Psoas muscle (tissue), 8 donors: ENCODE measurements around the gene LRBA. TPM values are rescaled to one million over a fixed set of nuclear protein-coding genes. Genes with fewer than 3 reads are reported as not detected.

Experiments used
- ATAC-seq, 4 donors: fragments of 200-7000 bp; cut with Tn5 transposase; one replicate each; pipeline ENCODE4 v1.9.1; 2020; ENCODE audit warnings: moderate library complexity in 3 of 4, mild to moderate bottlenecking in 2 of 4
- DNase-seq, 2 donors: peaks; one replicate each; pipeline ENCODE4 v3.0.0-alpha.2; 2020
- H3K27ac ChIP-seq: fragments of 200-600 bp; one replicate; pipeline ENCODE4 v1.8.0; 2022
- H3K27me3 ChIP-seq, 3 donors: fragments of 200-600 bp in 1 of 3; one replicate each; pipeline versions ENCODE4 v1.6.1 to v1.8.0; 2013 to 2022; ENCODE audit warnings: low read length in 2 of 3, mild to moderate bottlenecking in 2 of 3, moderate library complexity in 1 of 3; ENCODE audit not compliant: insufficient read depth in 3 of 3
- H3K36me3 ChIP-seq, 2 donors: fragments of 200-600 bp in 1 of 2; one replicate each; pipeline versions ENCODE4 v1.6.1 to v1.8.0; 2013 to 2022; ENCODE audit warnings: low read depth in 1 of 2, mild to moderate bottlenecking in 1 of 2, moderate library complexity in 1 of 2; ENCODE audit not compliant: insufficient read depth in 1 of 2
- H3K4me1 ChIP-seq: fragments of 200-600 bp; one replicate; pipeline ENCODE4 v1.8.0; 2022
- H3K4me3 ChIP-seq: fragments of 200-600 bp; one replicate; pipeline ENCODE4 v1.8.0; 2022; ENCODE audit warnings: mild to moderate bottlenecking
- H3K9me3 ChIP-seq: fragments of 200-600 bp; one replicate; pipeline ENCODE4 v1.8.0; 2022
- WGBS, 3 donors: extraction: QIAGEN DNeasy Blood & Tissue Kit; methylation state at CpG; one replicate each; pipeline versions ENCODE4 v1.1.6 to v1.1.7; 2013; 5-methylcytosine and 5-hydroxymethylcytosine counted together
- intact Hi-C, 2 donors: fragments of 100-400 bp; cut with DNase I; formaldehyde crosslinking; loops; one replicate each; pipeline versions ENCODE4 v1.11.0 to v1.14.2; 2022
- polyA plus RNA-seq, 3 donors: library from polyadenylated mRNA; stranded (reverse); fragments of 200-250 nt; gene quantifications; one replicate each; pipeline ENCODE4 v1.2.3, GENCODE V29; 2013
- total RNA-seq, 4 donors: library from RNA; stranded (reverse); fragmentation: NEBNext Ultra II Directional in 2 of 4; extraction: Animal tissue kit (Norgen Biotek cat#: 25700) in 2 of 4; gene quantifications; one replicate each; pipeline versions ENCODE4 v1.2.1 to v1.2.4, GENCODE V29; 2021 to 2023
- TF ChIP-seq, protein P1 (sequence below): fragments of 200-600 bp; IDR thresholded peaks from one replicate; pipeline ENCODE4 v1.8.0; 2022; ENCODE audit warnings: antibody characterized with exemption
- donor health status: healthy with polysubstance abuse.
- donor health status: DM: no; HTN: no; CAD: no; lungs with moderate emphysema.
- donor health status: Bipolar disorder and iron deficiency.
- donor health status: healthy.
- donor health status: DM: yes; HTN: yes; CAD: no.
- donor health status: DM: no; HTN: no; CAD: no.
- donor health status: DM: no; HTN: no; CAD: no.
- donor health status: DM: yes; HTN: yes; CAD: no.

Gene LRBA
- total and polyA plus RNA-seq, 7 donors: 2.9 to 10.6 (median 6.4) TPM

DNA sequence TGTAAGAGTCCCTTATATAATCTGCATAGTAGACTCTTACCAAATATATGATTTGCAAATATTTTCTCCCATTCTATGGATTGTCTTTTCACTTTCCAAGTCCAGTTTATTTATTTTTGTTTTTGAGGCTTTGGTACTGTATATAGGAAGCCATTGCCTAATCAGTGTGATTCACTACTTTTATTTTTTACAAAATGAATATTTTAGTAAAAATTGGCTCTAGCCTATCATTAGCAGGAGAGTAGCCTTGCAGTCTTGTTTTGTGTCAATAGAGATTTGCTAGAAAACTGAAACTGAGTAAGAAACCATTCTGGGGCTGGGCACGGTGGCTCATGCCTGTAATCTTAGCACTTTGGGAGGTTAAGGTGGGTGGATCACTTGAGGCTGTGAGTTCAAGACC, 633.1 kb downstream of the LRBA start:
- intact Hi-C loops: no loop called here
- Histone ChIP-seq H3K27ac (no peak overlapping the region), H3K4me1 (no peaks in the 10 kb centered on the region), H3K36me3 (no peaks in the 10 kb centered on the region), H3K4me3 (no peak overlapping the region), H3K27me3 (no peaks in the 10 kb centered on the region), H3K9me3 (no peaks in the 10 kb centered on the region)
- DNase-seq (no peak), ATAC-seq (no peak)
- TF ChIP-seq, protein P1, sequence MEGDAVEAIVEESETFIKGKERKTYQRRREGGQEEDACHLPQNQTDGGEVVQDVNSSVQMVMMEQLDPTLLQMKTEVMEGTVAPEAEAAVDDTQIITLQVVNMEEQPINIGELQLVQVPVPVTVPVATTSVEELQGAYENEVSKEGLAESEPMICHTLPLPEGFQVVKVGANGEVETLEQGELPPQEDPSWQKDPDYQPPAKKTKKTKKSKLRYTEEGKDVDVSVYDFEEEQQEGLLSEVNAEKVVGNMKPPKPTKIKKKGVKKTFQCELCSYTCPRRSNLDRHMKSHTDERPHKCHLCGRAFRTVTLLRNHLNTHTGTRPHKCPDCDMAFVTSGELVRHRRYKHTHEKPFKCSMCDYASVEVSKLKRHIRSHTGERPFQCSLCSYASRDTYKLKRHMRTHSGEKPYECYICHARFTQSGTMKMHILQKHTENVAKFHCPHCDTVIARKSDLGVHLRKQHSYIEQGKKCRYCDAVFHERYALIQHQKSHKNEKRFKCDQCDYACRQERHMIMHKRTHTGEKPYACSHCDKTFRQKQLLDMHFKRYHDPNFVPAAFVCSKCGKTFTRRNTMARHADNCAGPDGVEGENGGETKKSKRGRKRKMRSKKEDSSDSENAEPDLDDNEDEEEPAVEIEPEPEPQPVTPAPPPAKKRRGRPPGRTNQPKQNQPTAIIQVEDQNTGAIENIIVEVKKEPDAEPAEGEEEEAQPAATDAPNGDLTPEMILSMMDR: no peak
- WGBS, 3 donors: 82 to 100% (median 89%) methylated on average over 1 of the region's 1 CpG

DNA sequence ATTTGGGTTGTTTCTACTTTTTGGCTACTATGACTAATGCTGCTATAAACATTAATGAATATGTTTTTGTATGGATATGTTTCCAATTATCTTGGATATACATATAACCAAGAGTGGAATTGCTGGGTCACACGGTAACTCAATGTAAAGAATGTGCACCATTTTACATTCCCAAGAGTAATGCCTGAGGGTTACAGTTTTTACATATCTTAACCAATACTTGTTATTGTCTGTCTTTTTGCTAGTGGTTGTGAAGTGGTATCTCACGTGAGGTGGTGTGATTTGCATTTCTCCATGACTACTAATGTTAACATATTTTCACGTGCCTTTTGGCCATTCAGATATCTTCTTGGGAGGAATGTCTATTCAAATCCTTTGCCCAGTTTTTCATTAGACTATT, 633.5 kb downstream of the LRBA start:
- H3K27ac ChIP-seq: no peak overlapping the region
- H3K9me3 ChIP-seq: no peaks in the 10 kb centered on the region
- TF ChIP-seq, protein P1: no peak
- H3K27me3 ChIP-seq: no peaks in the 10 kb centered on the region
- H3K4me3 ChIP-seq: no peak overlapping the region
- H3K4me1 ChIP-seq: no peaks in the 10 kb centered on the region
- intact Hi-C loops: no loop called here
- no peak for DNase-seq
- H3K36me3 ChIP-seq: no peaks in the 10 kb centered on the region
- no peak for ATAC-seq
- 60 to 89% (median 63%) methylated on average over 3 of the region's 3 CpGs for WGBS, 3 donors

DNA sequence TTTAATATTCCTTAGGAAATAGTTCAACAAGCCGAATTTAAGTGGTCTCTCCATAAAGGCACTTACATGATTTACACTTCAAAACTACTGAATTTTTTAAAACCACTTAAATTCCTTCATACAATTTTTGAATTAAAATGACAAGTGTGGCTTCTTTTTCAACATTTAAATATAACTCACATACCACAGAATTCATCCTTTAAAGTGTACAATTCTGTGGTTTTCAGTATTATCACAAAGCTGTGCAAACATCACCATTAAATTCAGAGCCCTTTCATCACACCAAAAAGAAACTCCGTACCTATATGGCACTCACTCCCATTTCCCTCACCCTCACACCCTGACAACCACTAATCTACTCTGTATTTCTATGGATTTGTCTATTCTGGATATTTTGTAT, 634.0 kb downstream of the LRBA start:
- H3K9me3 ChIP-seq: no peaks in the 10 kb centered on the region
- TF ChIP-seq, protein P1: no peak
- ATAC-seq (no peak), DNase-seq (no peak)
- WGBS, 3 donors: 90 to 98% (median 94%) methylated on average over 2 of the region's 2 CpGs
- H3K27ac ChIP-seq: no peak overlapping the region
- H3K4me3 ChIP-seq: no peak overlapping the region
- intact Hi-C loops: no loop called here
- H3K27me3 ChIP-seq: no peaks in the 10 kb centered on the region
- H3K4me1 ChIP-seq: no peaks in the 10 kb centered on the region
- H3K36me3 ChIP-seq: no peaks in the 10 kb centered on the region

DNA sequence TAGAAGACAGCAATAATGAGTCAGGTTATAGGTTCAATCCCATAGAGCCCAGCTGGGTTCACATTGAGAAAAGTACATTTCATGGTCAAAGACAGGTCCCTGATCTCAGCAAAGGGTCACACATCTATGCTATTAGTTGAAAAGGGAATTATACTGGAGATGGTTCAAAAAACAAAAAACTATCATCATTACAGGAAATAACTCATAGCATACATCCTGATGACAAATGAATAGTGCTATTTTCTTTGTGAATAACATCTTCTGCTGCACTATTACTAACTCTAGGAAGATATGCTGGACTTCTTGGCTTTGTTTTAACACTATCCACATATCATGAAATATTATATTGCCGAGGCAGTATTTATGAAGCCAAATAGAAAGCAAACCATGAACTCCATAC, 635.6 kb downstream of the LRBA start:
- Histone ChIP-seq H3K4me3 (no peak overlapping the region), H3K36me3 (no peaks in the 10 kb centered on the region), H3K4me1 (no peaks in the 10 kb centered on the region), H3K27me3 (no peaks in the 10 kb centered on the region), H3K27ac (no peak overlapping the region), H3K9me3 (no peaks in the 10 kb centered on the region)
- DNase-seq: no peak
- WGBS, 3 donors: 90 to 100% (median 90%) methylated on average over 1 of the region's 1 CpG
- TF ChIP-seq, protein P1: no peak
- no peak for ATAC-seq
- intact Hi-C loops: no loop called here

DNA sequence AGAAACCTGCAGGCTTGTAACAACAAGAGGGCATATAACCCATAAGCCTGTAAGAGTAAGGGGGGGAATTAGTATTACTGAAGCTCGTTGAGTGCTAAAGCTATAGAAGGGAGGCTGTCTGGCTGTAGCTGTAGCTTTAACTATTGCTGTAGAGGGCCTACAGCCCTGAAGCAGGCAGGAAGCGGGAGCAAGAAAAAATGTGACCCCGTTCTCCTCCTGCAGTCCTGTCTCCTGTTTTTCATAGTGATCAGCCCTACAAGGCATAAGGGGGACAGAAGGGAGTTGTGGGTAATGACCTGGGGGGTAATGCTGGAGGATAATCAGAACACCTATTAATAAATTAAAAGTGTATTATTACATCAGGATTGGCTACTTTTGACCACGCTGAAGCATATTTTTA, 640.1 kb downstream of the LRBA start:
- ATAC-seq (no peak), DNase-seq (no peak)
- TF ChIP-seq, protein P1: no peak
- H3K36me3 ChIP-seq: no peaks in the 10 kb centered on the region
- no peaks in the 10 kb centered on the region for H3K4me1 ChIP-seq
- intact Hi-C loops: no loop called here
- H3K4me3 ChIP-seq: no peak overlapping the region
- H3K27ac ChIP-seq: no peak overlapping the region
- H3K9me3 ChIP-seq: no peaks in the 10 kb centered on the region
- WGBS, 3 donors: 68 to 77% (median 72%) methylated on average over 4 of the region's 4 CpGs
- no peaks in the 10 kb centered on the region for H3K27me3 ChIP-seq
